NCI-H1694 (cell line): ENCODE data around the gene ERC2.

Experiments used
- DNase-seq: peaks from one replicate; lab custom pipeline; 2025; lab: John Stamatoyannopoulos, UW

The ERC2 gene

GRCh38 chr3:56187051-56187450 is 281.2 kb downstream of the ERC2 start:
- no peak for DNase-seq

GRCh38 chr3:56185827-56186226 is 282.4 kb downstream of the ERC2 start:
- no peak for DNase-seq

- no peak for DNase-seq
Observed at GRCh38 chr3:56183529-56183928, 284.7 kb downstream of the ERC2 start.

GRCh38 chr3:56180433-56180832 is 287.8 kb downstream of the ERC2 start:
- DNase-seq, result no peak

GRCh38 chr3:56173601-56174000 is 294.7 kb downstream of the ERC2 start:
- no peak for DNase-seq

GRCh38 chr3:56164436-56164835 is 303.8 kb downstream of the ERC2 start:
- DNase-seq, result no peak

GRCh38 chr3:56157693-56158362 is 310.4 kb downstream of the ERC2 start:
- no peak for DNase-seq

- DNase-seq, result no peak
Observed at GRCh38 chr3:56154297-56154696, 314.0 kb downstream of the ERC2 start.

GRCh38 chr3:56147354-56147753 is 320.9 kb downstream of the ERC2 start:
- no peak for DNase-seq

GRCh38 chr3:56145410-56145809 is 322.9 kb downstream of the ERC2 start:
- no peak for DNase-seq

- no peak for DNase-seq
Observed at GRCh38 chr3:56144805-56145204, 323.5 kb downstream of the ERC2 start.

- no peak for DNase-seq
Observed at GRCh38 chr3:56137415-56137814, 330.9 kb downstream of the ERC2 start.

GRCh38 chr3:56136514-56136913 is 331.8 kb downstream of the ERC2 start:
- DNase-seq, result no peak

GRCh38 chr3:56135941-56136340 is 332.3 kb downstream of the ERC2 start:
- DNase-seq, result no peak

GRCh38 chr3:56133423-56133822 is 334.8 kb downstream of the ERC2 start:
- no peak for DNase-seq

GRCh38 chr3:56132762-56133161 is 335.5 kb downstream of the ERC2 start:
- DNase-seq, result no peak

GRCh38 chr3:56131974-56132590 is 336.2 kb downstream of the ERC2 start:
- DNase-seq, result no peak

- DNase-seq, result no peak
Observed at GRCh38 chr3:56130036-56130435, 338.2 kb downstream of the ERC2 start.

- no peak for DNase-seq
Observed at GRCh38 chr3:56126632-56127031, 341.6 kb downstream of the ERC2 start.

- no peak for DNase-seq
Observed at GRCh38 chr3:56125358-56126005, 342.8 kb downstream of the ERC2 start.

- DNase-seq, result no peak
Observed at GRCh38 chr3:56124546-56124945, 343.7 kb downstream of the ERC2 start.

- DNase-seq, result no peak
Observed at GRCh38 chr3:56123487-56123886, 344.8 kb downstream of the ERC2 start.

GRCh38 chr3:56122911-56123310 is 345.4 kb downstream of the ERC2 start:
- no peak for DNase-seq

GRCh38 chr3:56121716-56122115 is 346.6 kb downstream of the ERC2 start:
- DNase-seq, result no peak
